Mucosa of descending colon (tissue), 3 donors: ENCODE data around the gene ERVW-1. TPM values are rescaled to one million over a fixed set of nuclear protein-coding genes. Genes with fewer than 3 reads are reported as not detected.
"Not testable (repeated sequence)": the region's sequence is repeated elsewhere in the genome, so short reads cannot be mapped to it uniquely, and the experiment has no call there.

ENCODE experiments used
- ATAC-seq: fragments of 200-7000 bp; cut with Tn5 transposase; one replicate; pipeline ENCODE4 v1.9.1; 2020; ENCODE audit warnings: mild to moderate bottlenecking, moderate library complexity
- DNase-seq, 3 donors: peaks; one replicate each; pipeline ENCODE4 v3.0.0-alpha.2; 2020
- H3K36me3 ChIP-seq: fragments of 200-600 bp; one replicate; pipeline ENCODE4 v1.8.0; 2021; ENCODE audit warnings: low read depth, mild to moderate bottlenecking
- H3K4me1 ChIP-seq: fragments of 200-600 bp; one replicate; pipeline ENCODE4 v1.8.0; 2021; ENCODE audit warnings: low read depth, mild to moderate bottlenecking
- H3K4me3 ChIP-seq: fragments of 200-600 bp; one replicate; pipeline ENCODE4 v1.8.0; 2021; ENCODE audit warnings: mild to moderate bottlenecking
- H3K9me3 ChIP-seq: fragments of 200-600 bp; one replicate; pipeline ENCODE4 v1.8.0; 2021; ENCODE audit warnings: mild to moderate bottlenecking
- intact Hi-C, 2 donors: fragments of 100-400 bp; cut with DNase I in 1 of 2; cut with micrococcal nuclease in 1 of 2; formaldehyde crosslinking; loops; one replicate each; pipeline versions ENCODE4 v1.11.0 to v1.11.1; 2022; cut with DNase I, micrococcal nuclease
- total RNA-seq, 3 donors: library from RNA; stranded (reverse); fragmentation: NEBNext Ultra II Directional in 2 of 3; extraction: Animal tissue kit (Norgen Biotek cat#: 25700) in 2 of 3; gene quantifications; one replicate each; pipeline versions ENCODE4 v1.2.1 to v1.2.4, GENCODE V29; 2021 to 2023
- TF ChIP-seq, protein P1 (sequence below): fragments of 200-600 bp; IDR thresholded peaks from one replicate; pipeline ENCODE4 v1.8.0; 2022; ENCODE audit warnings: antibody characterized with exemption, mild to moderate bottlenecking
- donor health status: DM: no; HTN: no; CAD: no; lungs with moderate emphysema.
- donor health status: DM: no; HTN: no; CAD: no.
- donor health status: DM: no; HTN: yes; CAD: no.

Gene ERVW-1
- total RNA-seq, 3 donors from 2014 or later, result not detected

DNA sequence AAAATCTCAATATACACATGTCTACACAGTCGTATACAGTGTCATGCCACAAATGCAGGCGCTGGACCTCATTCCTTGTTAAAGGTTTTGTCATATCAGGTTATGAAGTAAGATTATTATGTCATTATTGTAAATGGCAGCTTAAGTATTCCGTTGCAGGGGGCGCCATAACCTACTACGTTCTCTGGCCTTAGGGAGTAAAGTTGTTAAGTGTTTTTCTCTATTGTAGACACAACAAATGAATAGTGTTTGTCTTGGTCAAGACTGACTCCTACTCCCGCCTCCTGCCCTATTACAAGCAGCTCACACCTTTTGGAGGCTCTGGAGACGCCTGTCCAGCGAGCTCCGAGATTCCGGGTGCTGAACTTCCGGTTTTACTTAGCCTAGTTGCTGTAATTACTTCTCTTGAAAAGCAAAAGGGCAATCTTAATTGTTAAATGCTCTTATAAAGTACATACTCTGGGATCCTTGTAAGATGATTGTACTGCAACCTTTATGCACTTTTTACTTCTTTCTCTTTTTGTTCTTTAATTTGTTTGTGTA lies 29.5 kb downstream of the ERVW-1 start:
- TF ChIP-seq, protein P1, sequence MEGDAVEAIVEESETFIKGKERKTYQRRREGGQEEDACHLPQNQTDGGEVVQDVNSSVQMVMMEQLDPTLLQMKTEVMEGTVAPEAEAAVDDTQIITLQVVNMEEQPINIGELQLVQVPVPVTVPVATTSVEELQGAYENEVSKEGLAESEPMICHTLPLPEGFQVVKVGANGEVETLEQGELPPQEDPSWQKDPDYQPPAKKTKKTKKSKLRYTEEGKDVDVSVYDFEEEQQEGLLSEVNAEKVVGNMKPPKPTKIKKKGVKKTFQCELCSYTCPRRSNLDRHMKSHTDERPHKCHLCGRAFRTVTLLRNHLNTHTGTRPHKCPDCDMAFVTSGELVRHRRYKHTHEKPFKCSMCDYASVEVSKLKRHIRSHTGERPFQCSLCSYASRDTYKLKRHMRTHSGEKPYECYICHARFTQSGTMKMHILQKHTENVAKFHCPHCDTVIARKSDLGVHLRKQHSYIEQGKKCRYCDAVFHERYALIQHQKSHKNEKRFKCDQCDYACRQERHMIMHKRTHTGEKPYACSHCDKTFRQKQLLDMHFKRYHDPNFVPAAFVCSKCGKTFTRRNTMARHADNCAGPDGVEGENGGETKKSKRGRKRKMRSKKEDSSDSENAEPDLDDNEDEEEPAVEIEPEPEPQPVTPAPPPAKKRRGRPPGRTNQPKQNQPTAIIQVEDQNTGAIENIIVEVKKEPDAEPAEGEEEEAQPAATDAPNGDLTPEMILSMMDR, result no peak
- Histone ChIP-seq H3K4me1 (peaks cover 8% of the 10 kb centered on the region), H3K36me3 (no peaks in the 10 kb centered on the region), H3K4me3 (peak overlapping the region; percentile 78), H3K9me3 (no peaks in the 10 kb centered on the region)
- ATAC-seq (peak; percentile 68), DNase-seq (peak; percentile 63 to 84 (median 74))
- intact Hi-C loops, result no loop called here

DNA sequence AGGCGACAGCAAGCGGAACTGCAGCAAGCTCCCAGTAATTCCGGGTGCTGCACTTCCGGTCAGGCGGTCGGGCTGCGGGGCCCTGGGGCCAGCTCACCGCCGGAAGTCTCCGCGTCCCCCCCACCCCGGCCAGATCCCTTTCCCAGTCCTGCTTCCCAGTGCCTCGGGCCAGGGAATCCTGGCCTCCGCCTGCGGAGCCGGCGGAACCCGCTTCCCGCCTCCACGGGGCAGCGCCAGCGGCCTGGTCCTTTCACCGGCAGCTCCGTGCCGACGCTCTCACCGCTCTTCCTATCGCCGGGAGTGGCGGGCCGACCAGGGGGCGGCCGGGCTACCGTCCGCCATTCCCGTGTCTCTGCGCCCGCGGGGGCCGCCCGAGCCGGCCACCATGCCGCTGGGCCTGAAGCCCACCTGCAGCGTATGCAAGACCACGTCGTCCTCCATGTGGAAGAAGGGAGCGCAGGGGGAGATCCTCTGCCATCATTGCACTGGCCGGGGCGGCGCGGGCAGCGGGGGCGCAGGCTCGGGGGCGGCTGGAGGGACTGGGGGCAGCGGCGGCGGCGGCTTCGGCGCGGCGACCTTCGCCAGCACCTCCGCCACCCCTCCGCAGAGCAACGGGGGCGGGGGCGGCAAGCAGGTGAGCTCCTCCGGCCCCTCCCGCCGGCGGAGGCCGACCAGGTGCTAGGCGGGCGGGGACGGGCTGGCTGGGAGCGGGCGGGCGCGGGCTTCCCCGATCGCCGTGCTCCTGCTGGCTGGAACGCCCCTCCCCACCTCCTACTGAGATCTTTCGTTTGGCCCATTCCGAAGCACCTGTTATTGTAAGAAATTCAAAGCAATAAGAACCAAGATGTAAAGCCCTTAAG lies 30.2 kb downstream of the ERVW-1 start, which contains the start of gene GATAD1:
Gene GATAD1 (plus strand): TSS at position 138 of the 860 bp plus-strand sequence. CDS start 248 bp downstream, at position 386.
- H3K4me1 ChIP-seq, result peaks cover 8% of the 10 kb centered on the region
- H3K4me3 ChIP-seq, result peak within 1 kb of the TSS; percentile 78
- intact Hi-C loops, result no loop called here
- no peaks in the 10 kb centered on the region for H3K36me3 ChIP-seq
- TF ChIP-seq, protein P1, result peak; percentile 89
- H3K9me3 ChIP-seq, result no peaks in the 10 kb centered on the region
- peak; percentile 97 for ATAC-seq
- peak; percentile 92 to 94 (median 93) for DNase-seq

DNA sequence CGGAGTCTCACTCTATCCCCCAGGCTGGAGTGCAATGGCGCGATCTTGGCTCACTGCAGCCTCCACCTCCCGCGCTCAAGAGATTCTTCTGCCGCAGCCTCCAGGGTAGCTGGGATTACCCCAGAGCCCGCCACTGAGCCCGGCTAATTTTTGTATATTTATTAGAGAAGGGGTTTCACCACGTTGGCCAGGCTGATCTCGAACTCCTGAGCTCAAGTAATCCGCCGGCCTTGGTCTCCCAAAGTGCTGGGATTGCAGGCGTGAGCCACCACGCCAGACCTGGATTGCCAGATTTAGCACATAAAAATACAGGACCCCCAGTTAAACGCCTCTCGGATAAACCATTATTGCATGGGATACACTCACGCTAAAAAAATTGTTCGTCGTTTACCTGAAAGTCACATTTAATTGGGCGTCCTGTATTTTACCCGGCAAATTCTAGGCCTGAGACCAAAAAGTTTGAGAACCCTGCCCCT lies 30.8 kb downstream of the ERVW-1 start:
- ATAC-seq (no peak), DNase-seq (peak in 1 of 3 donors; percentile 54)
- Histone ChIP-seq H3K4me1 (peaks cover 8% of the 10 kb centered on the region), H3K9me3 (no peaks in the 10 kb centered on the region), H3K36me3 (no peaks in the 10 kb centered on the region), H3K4me3 (peak overlapping the region; percentile 78)
- TF ChIP-seq, protein P1, result no peak
- intact Hi-C loops, result no loop called here

DNA sequence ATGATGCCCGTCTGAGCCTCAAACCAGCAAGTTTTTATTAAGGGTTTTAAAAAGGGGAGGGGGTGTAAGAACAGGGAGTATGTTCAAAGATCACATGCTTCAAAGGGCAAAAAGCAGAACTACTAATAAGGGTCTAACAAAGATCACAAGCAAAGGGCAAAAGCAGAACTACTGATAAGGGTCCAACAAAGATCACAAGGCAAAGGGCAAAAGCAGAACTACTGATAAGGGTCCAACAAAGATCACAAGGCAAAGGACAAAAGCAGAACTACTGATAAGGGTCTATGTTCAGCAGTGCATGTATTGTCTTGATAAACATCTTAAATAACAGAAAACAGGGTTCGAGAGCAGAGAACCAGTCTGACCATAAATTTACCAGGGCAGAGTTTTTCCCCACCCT lies 35.0 kb downstream of the ERVW-1 start:
- intact Hi-C loops, DNase-seq, H3K9me3 ChIP-seq, H3K36me3 ChIP-seq, H3K4me1 ChIP-seq, H3K4me3 ChIP-seq, ATAC-seq: not testable (repeated sequence)

DNA sequence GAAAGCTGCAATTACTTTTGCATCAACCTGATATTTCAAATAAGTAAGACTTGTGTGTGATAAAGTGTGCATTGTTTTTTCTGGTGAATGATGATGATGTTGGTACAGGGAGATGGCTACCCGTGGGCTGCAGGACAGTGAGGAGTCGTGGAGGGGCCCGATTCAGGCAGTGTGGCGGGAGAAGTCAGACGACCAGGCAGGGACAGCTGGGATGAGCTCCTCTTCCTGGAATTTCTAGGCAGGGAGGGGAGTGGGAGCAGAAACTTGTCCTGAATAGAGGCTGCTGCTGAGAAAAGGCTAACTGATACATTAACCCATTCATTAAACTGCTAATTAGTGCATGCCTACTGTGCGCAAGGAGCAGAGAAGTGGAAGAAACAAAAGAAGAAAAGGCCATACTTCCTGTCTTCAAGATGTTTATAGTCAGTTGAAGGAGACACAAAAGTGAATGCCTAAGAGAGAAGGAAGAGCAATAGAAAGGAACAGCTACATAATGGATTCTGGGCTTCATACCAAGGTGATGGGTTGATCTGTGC lies 39.7 kb downstream of the ERVW-1 start:
- DNase-seq (no peak), ATAC-seq (no peak)
- Histone ChIP-seq H3K4me1 (no peaks in the 10 kb centered on the region), H3K4me3 (no peak overlapping the region), H3K9me3 (no peaks in the 10 kb centered on the region), H3K36me3 (no peaks in the 10 kb centered on the region)
- intact Hi-C loops, result no loop called here
- TF ChIP-seq, protein P1, result no peak
